NCI-H2196 (cell line): ENCODE results near the gene MAP1LC3A.

Experiments used
- DNase-seq: peaks from one replicate; lab custom pipeline; 2025; ENCODE audit not compliant: unreplicated experiment; lab: John Stamatoyannopoulos, UW

The MAP1LC3A gene

DNA sequence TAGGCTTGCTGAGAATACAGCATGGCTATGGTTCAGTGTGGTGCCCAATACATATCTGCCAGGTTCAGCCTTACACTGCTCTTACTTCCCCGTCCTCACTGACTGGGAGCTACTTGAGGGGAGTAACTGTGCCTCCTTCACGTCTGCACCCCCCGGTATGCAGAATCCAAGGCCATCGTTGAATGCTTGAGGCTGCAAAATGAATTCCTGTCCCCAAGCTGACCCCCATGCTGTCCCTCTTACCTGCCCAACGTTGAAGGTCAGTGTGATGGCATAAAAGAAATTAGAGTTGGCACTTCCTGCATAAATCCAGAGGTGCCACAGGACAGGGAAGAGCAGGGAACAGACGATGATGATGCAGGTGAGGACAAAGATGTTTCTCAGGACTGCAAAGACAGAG lies 16.3 kb downstream of the MAP1LC3A start:
- no peak for DNase-seq

- no peak for DNase-seq
Observed at GRCh38 chr20:34575271-34575670, 16.8 kb downstream of the MAP1LC3A start.

DNA sequence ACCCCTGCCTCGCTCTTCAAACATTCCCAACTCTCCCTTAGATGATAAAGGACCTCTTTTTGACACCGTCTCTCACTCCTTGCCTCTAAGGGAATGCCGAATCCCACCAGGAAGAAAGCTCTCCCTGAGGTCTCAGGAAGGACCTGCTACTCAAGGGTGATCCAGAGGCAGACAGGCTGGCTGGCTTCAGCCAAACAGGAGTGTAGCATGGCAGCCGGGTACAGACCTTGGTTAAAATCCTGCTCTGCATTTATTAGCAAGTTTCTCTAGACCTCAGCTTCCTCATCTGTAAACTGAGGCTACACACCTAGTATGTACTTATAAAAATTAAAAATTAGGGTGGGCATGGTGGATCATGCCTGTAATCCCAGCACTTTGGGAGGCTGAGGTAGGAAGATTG lies 17.2 kb downstream of the MAP1LC3A start:
- DNase-seq, result no peak

- DNase-seq, result no peak
Observed at GRCh38 chr20:34577061-34577460, 18.5 kb downstream of the MAP1LC3A start.

- DNase-seq, result no peak
Observed at GRCh38 chr20:34578025-34578424, 19.5 kb downstream of the MAP1LC3A start.

DNA sequence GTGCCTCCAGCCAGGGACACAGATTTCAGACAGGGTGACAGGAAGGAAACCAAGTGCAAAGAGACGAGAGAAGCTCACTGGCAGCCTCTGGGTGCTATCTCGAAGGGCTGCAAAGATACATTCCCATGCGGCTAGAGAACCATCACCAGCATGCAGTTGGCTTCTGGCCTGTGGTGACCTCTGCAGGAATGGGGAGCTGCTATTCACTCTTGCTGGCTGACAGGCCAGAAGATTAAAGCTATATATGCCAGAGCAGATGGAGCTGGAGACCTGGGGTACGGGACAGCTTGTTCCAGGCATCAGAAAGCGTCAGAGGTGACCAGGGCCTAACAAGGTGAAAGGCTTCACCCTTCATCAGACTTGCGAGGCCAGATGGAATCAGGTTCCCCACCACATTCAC lies 20.0 kb downstream of the MAP1LC3A start:
- no peak for DNase-seq

DNA sequence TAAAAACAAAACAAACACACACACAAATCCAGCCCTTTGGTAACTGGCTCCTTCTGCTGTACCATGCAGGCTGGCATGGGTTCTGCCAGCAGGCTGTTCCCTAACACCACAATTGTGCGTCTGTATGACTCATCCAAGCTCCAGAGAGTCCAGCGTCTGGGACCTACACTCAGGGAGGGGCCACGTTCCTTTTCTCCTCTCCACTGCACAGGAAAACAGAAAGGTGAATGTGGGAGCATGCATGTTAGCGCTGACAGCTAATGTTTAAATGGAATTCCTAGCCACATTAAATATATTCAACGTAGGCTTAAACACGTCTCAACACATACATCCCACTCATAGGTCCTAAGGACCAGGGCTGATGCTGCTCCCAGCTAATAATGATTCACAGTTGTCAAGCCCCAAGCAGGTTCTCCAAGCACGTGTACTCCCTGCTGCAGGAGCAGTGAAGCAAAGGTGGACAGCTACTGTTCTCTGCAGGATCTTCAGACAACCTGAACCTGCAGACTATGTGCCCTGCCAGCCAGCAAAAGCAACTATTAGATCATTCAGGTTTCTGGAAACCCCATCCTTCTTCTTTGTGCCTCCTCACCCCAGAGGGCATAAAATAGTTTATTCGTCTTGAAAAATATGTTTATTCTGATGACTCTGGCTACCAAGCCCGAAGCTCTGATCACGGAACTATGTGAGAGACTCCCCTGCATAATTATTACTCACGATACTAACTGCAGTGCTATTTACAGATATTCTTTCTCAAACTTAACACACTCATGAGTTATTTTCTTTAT lies 20.9 kb downstream of the MAP1LC3A start:
- DNase-seq, result peak; percentile 63

GRCh38 chr20:34579979-34580940 lies 21.7 kb downstream of the MAP1LC3A start:
- DNase-seq, result peak; percentile 34

DNA sequence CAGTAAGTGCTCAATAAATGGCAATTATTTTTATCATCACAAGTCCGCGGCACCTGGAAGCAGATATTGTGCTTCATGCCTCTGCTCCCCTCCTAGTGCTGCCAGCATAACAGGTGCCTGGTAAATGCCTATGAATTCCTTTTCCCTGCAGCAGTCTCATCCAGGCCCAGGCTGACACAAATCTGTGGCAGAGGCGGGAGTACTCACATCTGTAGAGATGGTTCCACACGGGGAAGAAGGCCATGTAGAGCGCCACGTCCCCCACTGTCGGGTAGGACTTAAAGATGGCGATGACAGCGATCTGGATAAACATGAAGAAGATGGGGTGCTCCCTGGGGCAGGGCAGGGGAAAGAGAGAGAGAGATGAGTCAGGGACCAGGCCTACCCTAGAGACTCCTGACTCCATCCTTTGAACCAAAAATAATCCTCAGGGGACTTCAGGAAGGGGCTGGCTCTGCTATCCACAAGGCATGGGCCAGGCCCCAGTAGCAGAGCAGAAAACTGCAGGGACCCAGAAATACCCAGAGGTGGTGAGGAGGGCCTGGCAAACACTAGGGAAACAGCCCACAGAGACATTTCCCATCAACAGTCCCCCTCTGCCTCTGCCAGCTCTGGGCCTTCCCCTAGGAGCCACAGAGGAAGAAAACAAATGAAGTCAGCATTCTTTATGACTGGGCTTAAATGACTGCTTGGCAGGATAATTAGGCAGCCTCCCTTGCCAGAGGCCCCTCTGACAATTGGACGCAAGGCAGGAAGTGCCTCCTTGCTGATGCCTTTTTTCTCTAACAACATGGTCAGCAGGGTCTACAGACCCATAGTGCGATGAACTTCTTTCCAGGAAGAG lies 23.0 kb downstream of the MAP1LC3A start:
- DNase-seq, result no peak

DNA sequence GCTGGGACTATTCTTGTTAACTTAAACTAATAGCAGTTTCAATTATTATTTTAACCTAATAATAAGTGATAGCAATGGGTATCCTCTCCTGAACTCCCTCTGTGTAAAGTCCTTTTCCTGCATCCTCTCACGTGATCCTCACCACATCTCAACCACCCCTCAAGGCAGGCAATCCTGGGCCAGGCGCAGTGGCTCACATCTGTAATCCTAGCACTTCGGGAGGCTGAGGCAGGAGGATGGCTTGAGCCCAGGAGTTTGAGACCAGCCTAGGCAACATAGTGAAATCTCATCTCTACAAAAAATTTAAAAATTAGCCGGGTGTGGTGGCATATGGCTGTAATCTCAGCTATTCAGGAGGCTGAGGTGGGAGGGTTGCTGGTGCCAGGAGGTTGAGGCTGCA lies 23.7 kb downstream of the MAP1LC3A start:
- no peak for DNase-seq

DNA sequence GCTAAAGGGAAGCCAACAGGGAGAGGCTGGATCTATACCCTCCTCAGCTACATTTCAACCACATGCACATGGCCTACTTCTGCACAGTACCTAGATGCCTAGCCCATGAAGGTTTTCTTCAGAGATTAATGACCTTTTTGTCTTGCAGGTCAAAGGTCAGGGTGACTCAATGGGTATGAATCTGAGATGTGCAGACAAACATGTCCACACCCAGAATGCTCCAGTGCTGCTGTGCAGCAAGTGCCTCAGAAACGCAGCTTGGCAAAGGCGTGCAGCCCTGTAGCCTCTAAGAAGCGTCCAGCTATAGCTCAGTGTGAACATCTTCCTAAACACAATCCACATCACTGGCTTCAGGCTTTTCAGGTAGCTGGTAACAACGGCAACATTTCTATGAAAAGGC lies 24.4 kb downstream of the MAP1LC3A start:
- no peak for DNase-seq

- DNase-seq, result no peak
Observed at GRCh38 chr20:34583544-34583943, 25.0 kb downstream of the MAP1LC3A start.

- no peak for DNase-seq
Observed at GRCh38 chr20:34585019-34585418, 26.5 kb downstream of the MAP1LC3A start.

- no peak for DNase-seq
Observed at GRCh38 chr20:34586488-34587163, 28.1 kb downstream of the MAP1LC3A start.

DNA sequence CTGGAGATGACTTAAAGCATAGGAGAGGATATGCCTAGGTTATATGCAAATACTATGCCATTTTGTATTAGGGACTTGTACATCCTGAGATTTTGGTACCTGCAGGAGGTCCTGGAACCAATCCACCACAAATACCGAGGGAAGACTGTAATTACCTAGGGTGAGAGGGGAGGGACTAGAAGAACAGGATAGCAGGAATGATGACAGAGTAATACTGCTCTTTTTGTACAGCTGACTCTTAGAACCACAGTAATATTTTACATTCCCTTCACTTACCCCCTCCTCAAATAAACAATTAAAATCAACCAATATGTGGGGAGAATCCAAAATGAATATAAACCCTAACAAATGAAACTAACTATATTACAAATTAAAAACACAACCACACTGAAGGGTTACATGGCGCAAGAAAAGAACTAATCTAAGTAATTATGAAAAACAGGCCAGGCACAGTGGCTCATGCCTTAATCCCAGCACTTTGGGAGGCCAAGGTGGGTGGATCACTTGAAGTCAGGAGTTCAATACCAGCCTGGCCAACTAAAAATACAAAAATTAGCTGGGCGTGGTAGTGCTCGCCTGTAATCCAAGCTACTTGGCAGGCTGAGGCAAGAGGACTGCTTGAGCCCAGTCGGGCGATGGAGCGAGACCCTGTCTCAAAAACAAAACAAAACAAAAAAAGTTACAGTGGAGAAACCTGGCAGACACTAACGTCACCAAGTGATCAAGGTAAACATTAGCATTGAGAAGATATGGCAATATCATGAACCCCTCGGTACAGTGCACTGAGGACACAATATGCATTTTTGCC lies 37.1 kb downstream of the MAP1LC3A start:
- DNase-seq, result no peak

GRCh38 chr20:34600892-34601653 lies 42.6 kb downstream of the MAP1LC3A start:
- DNase-seq, result no peak

GRCh38 chr20:34604980-34605788 lies 46.7 kb downstream of the MAP1LC3A start:
- DNase-seq, result no peak

DNA sequence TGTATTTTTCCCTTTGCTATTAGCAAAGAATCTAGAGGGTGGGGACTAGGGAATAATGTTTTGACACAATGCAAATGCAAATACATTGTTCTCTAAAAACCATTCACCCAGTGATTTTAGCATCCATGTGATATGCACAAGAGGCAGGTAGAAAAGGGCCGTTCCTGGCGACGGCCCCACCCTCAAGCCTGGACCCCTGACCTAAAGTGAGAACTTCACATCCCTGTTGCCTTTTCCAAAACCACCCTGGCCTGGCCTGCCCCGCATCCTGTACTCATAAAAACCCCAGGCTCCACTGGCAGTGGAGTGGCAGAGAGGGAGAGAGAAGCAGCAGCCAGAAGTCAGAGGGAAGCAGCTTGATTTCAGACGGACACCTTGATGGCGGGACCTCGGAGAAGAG lies 48.5 kb downstream of the MAP1LC3A start:
- no peak for DNase-seq
